Adipose tissue (tissue), 3 donors: ENCODE measurements around the gene ITGA7. TPM values are rescaled to one million over a fixed set of nuclear protein-coding genes. Genes with fewer than 3 reads are reported as not detected.

Experiments
- H3K27ac ChIP-seq: one replicate; pipeline ENCODE4 v1.5.1; 2013; ENCODE audit warnings: low read depth, low read length
- WGBS, 3 donors: extraction: QIAGEN DNeasy Blood & Tissue Kit; methylation state at CpG; one replicate each; pipeline ENCODE4 v1.1.7; 2013; 5-methylcytosine and 5-hydroxymethylcytosine counted together
- polyA plus RNA-seq, 3 donors: library from polyadenylated mRNA; stranded (reverse); fragments of 200-250 nt; gene quantifications; one replicate each; pipeline ENCODE4 v1.2.3, GENCODE V29; 2013
- donor health status: healthy with polysubstance abuse.
- donor health status: Bipolar disorder and iron deficiency.
- donor health status: healthy.

The ITGA7 gene
- polyA plus RNA-seq, 3 donors, result 71.2 to 591 (median 227) TPM

- H3K27ac ChIP-seq, result no peak overlapping the region
- 67 to 80% (median 71%) methylated on average over 2 of the region's 2 CpGs for WGBS, 3 donors
Measured at GRCh38 chr12:55706568-55707218, 1.0 kb downstream of the ITGA7 start.

GRCh38 chr12:55705782-55706402 lies 1.8 kb downstream of the ITGA7 start:
- H3K27ac ChIP-seq, result no peak overlapping the region
- 42 to 50% (median 45%) methylated on average over 5 of the region's 5 CpGs for WGBS, 3 donors

- peak overlapping the region; percentile 2 for H3K27ac ChIP-seq
- WGBS, 3 donors, result 66 to 73% (median 71%) methylated on average over 9 of the region's 9 CpGs
Measured at GRCh38 chr12:55704824-55705718, 2.6 kb downstream of the ITGA7 start.

- 68 to 80% (median 75%) methylated on average over 6 of the region's 6 CpGs for WGBS, 3 donors
- H3K27ac ChIP-seq, result peak overlapping the region; percentile 2
Measured at GRCh38 chr12:55703901-55704761, 3.6 kb downstream of the ITGA7 start.

- WGBS, 3 donors, result 63 to 73% (median 68%) methylated on average over 2 of the region's 2 CpGs
- H3K27ac ChIP-seq, result no peak overlapping the region
Measured at GRCh38 chr12:55703288-55703687, 4.4 kb downstream of the ITGA7 start.

GRCh38 chr12:55702861-55703260 lies 4.8 kb downstream of the ITGA7 start:
- 79 to 86% (median 84%) methylated on average over 8 of the region's 8 CpGs for WGBS, 3 donors
- H3K27ac ChIP-seq, result no peak overlapping the region

GRCh38 chr12:55700255-55701018 lies 7.3 kb downstream of the ITGA7 start:
- WGBS, 3 donors, result 76 to 88% (median 81%) methylated on average over 17 to 21 of the region's 21 CpGs
- H3K27ac ChIP-seq, result no peak overlapping the region

GRCh38 chr12:55699471-55700055 lies 8.1 kb downstream of the ITGA7 start:
- H3K27ac ChIP-seq, result no peak overlapping the region
- 67 to 84% (median 80%) methylated on average over 5 of the region's 5 CpGs for WGBS, 3 donors

- 75 to 88% (median 80%) methylated on average over 1 of the region's 1 CpG for WGBS, 3 donors
- no peak overlapping the region for H3K27ac ChIP-seq
Measured at GRCh38 chr12:55698965-55699364, 8.7 kb downstream of the ITGA7 start.

- H3K27ac ChIP-seq, result no peak overlapping the region
- whole genome bisulfite sequencing, 3 donors, result 89 to 93% (median 89%) methylated on average over 16 of the region's 16 CpGs
Measured at GRCh38 chr12:55698241-55698955, 9.3 kb downstream of the ITGA7 start.

GRCh38 chr12:55697686-55698085 lies 10.0 kb downstream of the ITGA7 start:
- WGBS, 3 donors, result 83 to 92% (median 85%) methylated on average over 7 of the region's 7 CpGs
- no peak overlapping the region for H3K27ac ChIP-seq

- no peak overlapping the region for H3K27ac ChIP-seq
- 78 to 86% (median 84%) methylated on average over 19 of the region's 19 CpGs for WGBS, 3 donors
Measured at GRCh38 chr12:55696796-55697462, 10.8 kb downstream of the ITGA7 start.

- WGBS, 3 donors, result 84 to 92% (median 92%) methylated on average over 6 of the region's 6 CpGs
Measured at GRCh38 chr12:55696141-55696540, 11.6 kb downstream of the ITGA7 start.

GRCh38 chr12:55695349-55695748 lies 12.4 kb downstream of the ITGA7 start:
- 75 to 82% (median 76%) methylated on average over 7 of the region's 7 CpGs for WGBS, 3 donors
- H3K27ac ChIP-seq, result no peak overlapping the region

More at GRCh38 chr12:55696141-55696540, 11.6 kb downstream of the ITGA7 start:
- no peak overlapping the region for H3K27ac ChIP-seq

- WGBS, 3 donors, result 92 to 97% (median 94%) methylated on average over 4 of the region's 4 CpGs
- H3K27ac ChIP-seq, result no peak overlapping the region
Measured at GRCh38 chr12:55694651-55695050, 13.1 kb downstream of the ITGA7 start.

GRCh38 chr12:55694188-55694515 lies 13.6 kb downstream of the ITGA7 start:
- H3K27ac ChIP-seq, result no peak overlapping the region
- 95 to 96% (median 96%) methylated on average over 7 of the region's 7 CpGs for WGBS, 3 donors
